SK-N-MC (cell line): ENCODE data around the gene ZSWIM1.

ENCODE experiments used
- EZH2 ChIP-seq: fragments of 200-600 bp; sonication (generic); IDR thresholded peaks from one replicate; pipeline ENCODE4 v1.6.1; 2017; ENCODE audit warnings: antibody characterized with exemption
- POLR2AphosphoS5 ChIP-seq: IDR thresholded peaks from 2 replicates; pipeline ENCODE4 v1.6.1; 2012; ENCODE audit warnings: mild to moderate bottlenecking, low read depth, low read length, borderline replicate concordance

GRCh38 chr20:45843506-45843905, 37.5 kb upstream of the ZSWIM1 start:
- TF ChIP-seq POLR2AphosphoS5 (no peak), EZH2 (no peak)
